GM12874 (cell line): Measurements from ENCODE around the gene OR10C1.

Experiments
- TF ChIP-seq, protein P1 (sequence below): IDR thresholded peaks from 2 replicates; pipeline ENCODE4 v1.5.1; 2011; ENCODE audit warnings: low read depth, mild to moderate bottlenecking, control low read depth, low read length, moderate library complexity; ENCODE audit not compliant: insufficient read depth

Gene OR10C1, protein sequence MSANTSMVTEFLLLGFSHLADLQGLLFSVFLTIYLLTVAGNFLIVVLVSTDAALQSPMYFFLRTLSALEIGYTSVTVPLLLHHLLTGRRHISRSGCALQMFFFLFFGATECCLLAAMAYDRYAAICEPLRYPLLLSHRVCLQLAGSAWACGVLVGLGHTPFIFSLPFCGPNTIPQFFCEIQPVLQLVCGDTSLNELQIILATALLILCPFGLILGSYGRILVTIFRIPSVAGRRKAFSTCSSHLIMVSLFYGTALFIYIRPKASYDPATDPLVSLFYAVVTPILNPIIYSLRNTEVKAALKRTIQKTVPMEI

DNA sequence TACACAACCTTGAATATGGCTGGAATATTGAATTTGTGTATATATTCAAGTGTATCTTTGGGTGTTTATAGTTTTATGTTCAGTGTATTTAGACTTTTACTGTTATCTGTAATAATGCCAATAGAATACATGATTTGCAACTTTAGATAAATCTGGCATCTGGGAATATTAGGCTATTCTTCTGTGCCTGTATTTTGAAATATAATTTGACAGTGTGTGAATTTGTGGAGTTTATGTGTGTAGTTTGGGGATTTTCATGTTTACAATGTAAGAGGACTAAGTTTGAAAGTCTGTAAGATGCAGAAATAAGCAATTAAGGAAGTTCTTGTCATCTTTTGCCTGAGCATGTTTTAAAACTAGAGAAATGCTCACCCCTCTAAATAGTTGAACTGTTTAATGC, at the start of gene OR10C1:
Gene OR10C1 (plus strand): TSS at position 301 of the 400 bp plus-strand sequence. CDS start 710 bp downstream, outside the sequence.
- TF ChIP-seq, protein P1, sequence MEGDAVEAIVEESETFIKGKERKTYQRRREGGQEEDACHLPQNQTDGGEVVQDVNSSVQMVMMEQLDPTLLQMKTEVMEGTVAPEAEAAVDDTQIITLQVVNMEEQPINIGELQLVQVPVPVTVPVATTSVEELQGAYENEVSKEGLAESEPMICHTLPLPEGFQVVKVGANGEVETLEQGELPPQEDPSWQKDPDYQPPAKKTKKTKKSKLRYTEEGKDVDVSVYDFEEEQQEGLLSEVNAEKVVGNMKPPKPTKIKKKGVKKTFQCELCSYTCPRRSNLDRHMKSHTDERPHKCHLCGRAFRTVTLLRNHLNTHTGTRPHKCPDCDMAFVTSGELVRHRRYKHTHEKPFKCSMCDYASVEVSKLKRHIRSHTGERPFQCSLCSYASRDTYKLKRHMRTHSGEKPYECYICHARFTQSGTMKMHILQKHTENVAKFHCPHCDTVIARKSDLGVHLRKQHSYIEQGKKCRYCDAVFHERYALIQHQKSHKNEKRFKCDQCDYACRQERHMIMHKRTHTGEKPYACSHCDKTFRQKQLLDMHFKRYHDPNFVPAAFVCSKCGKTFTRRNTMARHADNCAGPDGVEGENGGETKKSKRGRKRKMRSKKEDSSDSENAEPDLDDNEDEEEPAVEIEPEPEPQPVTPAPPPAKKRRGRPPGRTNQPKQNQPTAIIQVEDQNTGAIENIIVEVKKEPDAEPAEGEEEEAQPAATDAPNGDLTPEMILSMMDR: no peak

DNA sequence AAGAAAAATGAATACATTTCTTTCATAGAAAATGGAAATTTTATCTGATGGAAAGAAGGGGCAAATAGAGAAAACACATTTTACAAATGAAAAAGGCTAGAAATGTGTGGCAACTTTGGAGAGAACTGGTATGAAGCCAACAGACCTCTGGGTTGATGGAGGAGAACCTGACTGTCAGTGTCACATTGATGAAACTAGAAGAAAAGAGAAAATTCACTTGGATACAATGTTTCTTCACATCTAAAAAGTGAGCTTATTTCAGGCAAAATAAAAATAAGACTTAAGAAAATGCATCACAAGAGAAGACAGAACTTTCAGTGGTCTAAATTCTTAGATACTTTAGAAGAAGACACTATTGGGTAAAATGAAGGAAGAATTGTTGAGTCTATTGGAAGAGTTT, 43.8 kb upstream of the OR10C1 start, which contains the start of gene OR12D2:
Gene OR12D2 (plus strand): TSS at position 301 of the 400 bp plus-strand sequence. CDS start 1,069 bp downstream, outside the sequence.
- TF ChIP-seq, protein P1: no peak

DNA sequence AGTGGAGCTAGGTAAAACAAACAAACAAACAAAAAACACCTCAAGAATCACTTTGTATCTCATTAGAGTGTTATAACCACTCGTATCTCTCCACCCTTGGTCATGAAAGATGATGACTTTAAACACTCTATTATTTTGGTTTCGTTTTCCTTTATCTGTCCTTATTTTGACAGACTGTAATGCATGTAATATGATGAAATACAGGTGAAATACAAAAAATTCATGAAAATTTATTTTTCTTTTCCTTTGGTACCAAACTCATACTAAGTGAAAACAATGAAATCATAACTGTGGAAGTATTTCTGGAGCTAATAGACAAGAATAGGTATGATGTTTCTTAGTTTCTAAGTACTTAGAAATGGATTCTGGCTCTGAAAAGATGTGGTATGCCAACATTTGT, 39.6 kb upstream of the OR10C1 start:
- TF ChIP-seq, protein P1: no peak

DNA sequence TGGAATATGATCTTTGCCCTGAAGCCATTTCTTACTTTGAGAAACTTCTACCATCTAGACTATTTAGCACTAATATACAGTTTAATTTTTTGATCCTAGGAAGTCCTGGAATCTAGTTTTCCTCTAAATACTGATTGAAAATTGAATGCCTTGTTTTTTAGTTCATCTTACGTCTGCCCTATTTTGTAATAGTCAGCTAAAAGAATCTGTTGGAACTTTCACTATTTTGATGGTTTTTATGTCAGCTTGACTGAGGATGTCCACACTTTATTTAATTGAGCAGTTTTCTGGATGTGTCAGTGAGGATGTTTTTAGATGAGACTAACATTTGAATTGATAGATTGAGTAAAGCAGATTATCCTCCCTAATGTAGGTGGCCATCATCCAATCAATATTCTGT, 35.3 kb upstream of the OR10C1 start:
- TF ChIP-seq, protein P1: no peak

DNA sequence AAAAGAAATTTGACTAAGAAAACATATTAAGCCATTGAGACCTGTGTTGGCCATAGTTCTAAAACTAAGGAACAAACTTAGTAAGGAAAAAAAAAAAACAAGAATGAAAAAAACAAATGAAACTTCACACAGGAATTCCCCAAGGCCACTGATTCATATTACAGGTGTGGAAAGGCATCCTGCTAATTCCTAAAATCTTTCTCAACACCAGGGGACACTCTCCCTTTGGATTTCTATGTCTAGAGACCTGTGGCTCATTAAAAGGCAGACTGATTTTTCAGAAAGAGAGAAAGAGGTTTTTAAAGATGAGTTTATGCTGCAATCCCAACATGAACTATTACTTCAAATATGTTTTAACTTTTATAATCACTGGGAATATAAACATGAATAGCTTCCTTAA, 24.5 kb upstream of the OR10C1 start, which contains the start of gene OR12D1:
Gene OR12D1 (plus strand): TSS at position 341 of the 400 bp plus-strand sequence.
- TF ChIP-seq, protein P1: no peak

DNA sequence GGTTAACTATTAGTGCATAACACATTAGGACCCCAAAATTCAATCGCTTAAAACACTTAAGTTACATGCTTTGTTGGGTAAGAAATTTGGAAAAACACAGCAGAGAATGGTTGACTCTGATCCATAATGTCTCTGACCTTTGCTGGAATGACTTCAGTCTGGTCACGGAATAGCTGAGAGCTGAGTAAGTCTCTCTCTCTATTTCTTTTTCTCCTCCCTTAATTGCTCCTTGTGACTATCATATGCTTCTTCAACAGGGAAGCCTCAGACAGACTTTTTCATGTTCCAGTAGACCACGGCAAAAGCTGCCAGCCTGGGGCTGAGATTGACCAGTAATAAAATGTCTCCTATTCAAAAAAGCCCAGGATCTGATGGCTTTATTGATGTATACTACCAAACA, 19.6 kb upstream of the OR10C1 start:
- TF ChIP-seq, protein P1: no peak

DNA sequence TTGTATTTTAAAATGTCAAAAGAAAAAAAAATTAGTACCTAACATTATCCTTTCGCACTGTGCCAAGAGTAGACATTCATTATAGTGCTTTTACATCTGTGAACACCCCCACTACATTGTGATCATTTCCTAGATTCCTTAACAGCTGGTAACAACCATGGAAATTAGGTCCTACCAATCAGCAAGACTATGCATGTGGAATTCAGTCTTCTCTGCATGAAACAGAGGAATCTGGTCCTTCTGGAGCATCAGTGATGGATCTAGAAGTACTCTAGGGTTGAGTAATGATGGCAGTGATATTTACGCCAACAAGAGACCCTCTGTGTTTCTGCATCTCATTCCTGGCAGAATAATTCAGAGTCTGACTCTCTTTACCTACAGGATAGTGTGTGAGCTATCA, 14.9 kb upstream of the OR10C1 start:
- TF ChIP-seq, protein P1: no peak
